ENCODE measurements around the gene KLHL2. TPM values are rescaled to one million over a fixed set of nuclear protein-coding genes. Genes with fewer than 3 reads are reported as not detected.

Gene KLHL2
- total and polyA plus RNA-seq, 4 experiments from 2014 or later: 2.1 to 19.3 (median 13.3) TPM

DNA sequence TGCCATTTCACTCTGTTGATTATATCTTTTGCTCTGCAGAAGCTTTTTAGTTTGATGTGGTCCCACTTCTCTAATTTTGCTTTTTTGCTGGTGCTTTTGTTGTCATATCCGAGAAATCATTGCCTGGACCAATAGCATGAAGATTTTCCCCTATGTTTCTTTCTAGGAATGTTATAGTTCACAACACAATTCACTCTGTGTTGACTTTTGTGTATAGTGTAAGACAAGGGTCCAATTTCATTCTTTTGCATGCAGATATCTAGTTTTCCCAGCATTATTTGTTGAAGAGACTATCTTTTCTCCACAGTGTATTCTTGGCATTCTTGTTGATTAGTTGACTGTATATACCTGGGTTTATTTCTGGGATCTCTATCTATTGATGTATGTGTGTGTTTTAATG is 163.2 kb downstream of the KLHL2 start:
- Histone ChIP-seq H3K36me3 (ENCODE audit: insufficient read depth, low read length) (no peaks in the 10 kb centered on the region), H3K27me3 (ENCODE audit: insufficient read depth, low read length) (no peaks in the 10 kb centered on the region), H3K9me3 (ENCODE audit: control insufficient read depth in 1 of 2, low read length in 2 of 2) (no peaks in the 10 kb centered on the region), H3K4me3 (ENCODE audit: low read length in 2 of 2) (no peak overlapping the region), H3K4me1 (ENCODE audit: insufficient read depth, low read length) (no peaks in the 10 kb centered on the region), H3K27ac (ENCODE audit: low read depth, low read length) (no peak overlapping the region)
- CTCF ChIA-PET (ENCODE audit: partially characterized antibody): no interaction called here
- Mint-ChIP-seq H3K36me3 (no peaks in the 10 kb centered on the region), H3K9me3 (peaks cover 0 to 4% (median 0%) of the 10 kb centered on the region in 8 donors), H3K4me1 (no peaks in the 10 kb centered on the region), H3K4me3 (no peak overlapping the region), H3K27ac (no peak overlapping the region), H3K27me3 (peaks cover 5 to 6% of the 10 kb centered on the region in 2 donors)
- POLR2A ChIA-PET (ENCODE audit: partially characterized antibody): no interaction called here
- intact Hi-C loops (cut with micrococcal nuclease): no loop called here
- DNase-seq: no peak

Other genes with a start within 250 kb of the KLHL2 start
- gene TRIM61, start 229.9 kb upstream of the KLHL2 start, total RNA-seq: 1 to 10 TPM; 1.4 TPM
- 1 to 10 TPM in 1 of 2 donors, not detected in 1; 1.1 TPM for gene TRIM61, start 229.9 kb upstream of the KLHL2 start, polyA plus RNA-seq
- gene TRIM60, start 175.6 kb upstream of the KLHL2 start, total RNA-seq: not detected
- gene TRIM60, start 175.6 kb upstream of the KLHL2 start, polyA plus RNA-seq: not detected
- not detected for gene TRIM75, start 153.7 kb upstream of the KLHL2 start, total RNA-seq
- gene TRIM75, start 153.7 kb upstream of the KLHL2 start, polyA plus RNA-seq: not detected
- 10 to 100 TPM; 11.5 to 11.6 TPM for gene TMEM192, start 94.7 kb upstream of the KLHL2 start, total RNA-seq
- 10 to 100 TPM; 15.7 to 18.7 TPM for gene TMEM192, start 94.7 kb upstream of the KLHL2 start, polyA plus RNA-seq
- 10 to 100 TPM; 24.4 to 24.8 TPM for gene MSMO1, start 120.1 kb downstream of the KLHL2 start, total RNA-seq
- 10 to 100 TPM; 28.5 to 34.0 TPM for gene MSMO1, start 120.1 kb downstream of the KLHL2 start, polyA plus RNA-seq
- not detected for gene CPE, start 171.4 kb downstream of the KLHL2 start, total RNA-seq
- not detected for gene CPE, start 171.4 kb downstream of the KLHL2 start, polyA plus RNA-seq

All from CD4-positive, alpha-beta memory T cell (primary cell).